Neural progenitor cell (in vitro differentiated cells): ENCODE results near the gene ITGAD. TPM values are rescaled to one million over a fixed set of nuclear protein-coding genes. Genes with fewer than 3 reads are reported as not detected.

Source experiments
- DNase-seq: peaks from one replicate; pipeline ENCODE4 v3.0.0-alpha.2; 2016; ENCODE audit warnings: low spot score
- H2AFZ ChIP-seq: fragments of 200-600 bp; sonication (generic); replicated peaks from 2 replicates; pipeline ENCODE4 v1.6.1; 2016; ENCODE audit warnings: antibody characterized with exemption
- H3F3A ChIP-seq: fragments of 200-600 bp; sonication (generic); 2 replicates; pipeline ENCODE4 v1.6.1; 2016; ENCODE audit warnings: antibody characterized with exemption, low read depth
- H3K27ac ChIP-seq: fragments of 200-600 bp; sonication (generic); 2 replicates; pipeline ENCODE4 v1.5.1; 2016; ENCODE audit warnings: mild to moderate bottlenecking
- H3K27me3 ChIP-seq: fragments of 200-600 bp; sonication (generic); 2 replicates; pipeline ENCODE4 v1.6.1; 2016; ENCODE audit warnings: mild to moderate bottlenecking, moderate library complexity
- H3K36me3 ChIP-seq: fragments of 200-600 bp; sonication (generic); 2 replicates; pipeline ENCODE4 v1.5.1; 2016
- H3K4me1 ChIP-seq: fragments of 200-600 bp; sonication (generic); 2 replicates; pipeline ENCODE4 v1.6.1; 2016; ENCODE audit warnings: mixed run types
- H3K4me2 ChIP-seq: fragments of 200-600 bp; sonication (generic); 2 replicates; pipeline ENCODE4 v1.6.1; 2016
- H3K4me3 ChIP-seq: fragments of 200-600 bp; sonication (generic); 2 replicates; pipeline ENCODE4 v1.5.1; 2016
- H3K79me2 ChIP-seq: fragments of 200-600 bp; sonication (generic); 2 replicates; pipeline ENCODE4 v1.6.1; 2016; ENCODE audit warnings: low read depth
- H3K9ac ChIP-seq: fragments of 200-600 bp; sonication (generic); 2 replicates; pipeline ENCODE4 v1.6.1; 2016
- H3K9me3 ChIP-seq: fragments of 200-600 bp; sonication (generic); 2 replicates; pipeline ENCODE4 v1.5.1; 2016; ENCODE audit warnings: low read depth
- H4K20me1 ChIP-seq: fragments of 200-600 bp; sonication (generic); 2 replicates; pipeline ENCODE4 v1.6.1; 2016; ENCODE audit warnings: low read depth
- H3K27ac Mint-ChIP-seq: 3 replicates; pipeline ENCODE4 v1.8.0; 2021; ENCODE audit warnings: mixed read lengths
- H3K27me3 Mint-ChIP-seq: 2 replicates; pipeline ENCODE4 v1.8.0; 2022; ENCODE audit warnings: low read depth, mild to moderate bottlenecking, inconsistent platforms, moderate library complexity, mixed read lengths; ENCODE audit not compliant: insufficient read depth
- H3K36me3 Mint-ChIP-seq: 3 replicates; pipeline ENCODE4 v1.8.0; 2021; ENCODE audit warnings: mixed read lengths
- H3K4me1 Mint-ChIP-seq: 3 replicates; pipeline ENCODE4 v1.8.0; 2021; ENCODE audit warnings: mixed read lengths
- H3K4me3 Mint-ChIP-seq: 3 replicates; pipeline ENCODE4 v1.8.0; 2021; ENCODE audit warnings: mild to moderate bottlenecking, moderate library complexity, mixed read lengths
- H3K9me3 Mint-ChIP-seq: 3 replicates; pipeline ENCODE4 v1.8.0; 2020; ENCODE audit warnings: mixed read lengths
- EZH2 ChIP-seq: fragments of 200-600 bp; sonication (generic); IDR thresholded peaks from 2 replicates; pipeline ENCODE4 v1.6.1; 2017; ENCODE audit warnings: antibody characterized with exemption, mild to moderate bottlenecking, moderate library complexity
- EZH2phosphoT487 ChIP-seq: fragments of 200-600 bp; sonication (generic); IDR thresholded peaks from 2 replicates; pipeline ENCODE4 v1.6.1; 2017; ENCODE audit warnings: antibody characterized with exemption
- total RNA-seq: library from RNA; depleted of rRNA; stranded (reverse); fragments of >200 nt; gene quantifications from 2 replicates; pipeline ENCODE4 v1.2.3, GENCODE V29; 2015; ENCODE audit warnings: low replicate concordance
- TF ChIP-seq, protein P1 (sequence below): fragments of 200-600 bp; sonication (generic); IDR thresholded peaks from 2 replicates; pipeline ENCODE4 v1.5.1; 2017; ENCODE audit warnings: antibody characterized with exemption, mild to moderate bottlenecking

ITGAD gene
- total RNA-seq, 1 donor from 2014 or later, result not detected

DNA sequence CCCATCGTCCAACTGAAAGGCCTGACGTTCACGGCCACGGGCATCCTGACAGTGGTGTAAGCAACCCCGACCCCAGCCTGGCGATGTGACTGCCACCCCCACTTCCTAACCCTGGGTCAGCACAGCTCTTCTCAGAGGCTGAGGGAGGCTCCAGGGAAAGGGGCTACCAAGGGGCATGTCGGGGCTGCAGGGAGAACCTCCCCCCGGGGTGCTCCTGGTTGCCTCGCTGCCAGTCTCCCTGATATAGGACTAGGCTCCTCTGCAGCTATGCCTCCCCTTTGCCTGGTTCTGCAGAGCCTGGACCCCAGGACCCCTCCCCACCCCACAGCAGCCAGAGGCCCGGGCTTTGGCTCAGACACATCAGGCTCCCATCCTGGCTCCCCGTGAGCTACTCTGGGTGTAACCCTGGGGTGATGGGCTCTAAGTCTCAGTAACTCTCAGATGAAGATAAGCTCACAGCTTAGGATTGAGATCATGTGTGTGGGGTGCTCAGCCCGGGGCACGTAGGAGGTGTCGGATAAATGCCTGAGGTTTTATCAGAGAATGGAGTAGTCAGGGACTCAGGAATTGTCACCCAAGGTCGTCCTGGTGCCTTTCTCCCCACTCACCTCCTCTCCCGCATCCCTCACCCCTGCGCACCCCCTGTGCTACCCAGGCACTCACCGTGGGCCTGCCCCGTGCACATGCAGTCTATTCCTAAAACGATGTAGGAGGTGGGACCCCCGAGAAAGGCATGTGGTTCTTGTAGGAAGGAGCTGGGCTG, 10.6 kb downstream of the ITGAD start:
- no peak overlapping the region for H3K4me3 Mint-ChIP-seq
- H3K36me3 Mint-ChIP-seq, result no peaks in the 10 kb centered on the region
- Histone ChIP-seq H2AFZ (no peak overlapping the region), H3K27ac (no peak overlapping the region), H3K4me1 (no peaks in the 10 kb centered on the region), H3K9ac (no peak overlapping the region), H3K79me2 (no peaks in the 10 kb centered on the region), H3K27me3 (no peaks in the 10 kb centered on the region), H3K4me2 (no peak overlapping the region), H3K4me3 (no peak overlapping the region), H3K9me3 (no peaks in the 10 kb centered on the region), H4K20me1 (no peaks in the 10 kb centered on the region), H3K36me3 (no peaks in the 10 kb centered on the region), H3F3A (no peaks in the 10 kb centered on the region)
- no peak for DNase-seq
- H3K9me3 Mint-ChIP-seq, result peaks cover 7% of the 10 kb centered on the region
- H3K27me3 Mint-ChIP-seq, result peaks cover 4% of the 10 kb centered on the region
- TF ChIP-seq, protein P1, sequence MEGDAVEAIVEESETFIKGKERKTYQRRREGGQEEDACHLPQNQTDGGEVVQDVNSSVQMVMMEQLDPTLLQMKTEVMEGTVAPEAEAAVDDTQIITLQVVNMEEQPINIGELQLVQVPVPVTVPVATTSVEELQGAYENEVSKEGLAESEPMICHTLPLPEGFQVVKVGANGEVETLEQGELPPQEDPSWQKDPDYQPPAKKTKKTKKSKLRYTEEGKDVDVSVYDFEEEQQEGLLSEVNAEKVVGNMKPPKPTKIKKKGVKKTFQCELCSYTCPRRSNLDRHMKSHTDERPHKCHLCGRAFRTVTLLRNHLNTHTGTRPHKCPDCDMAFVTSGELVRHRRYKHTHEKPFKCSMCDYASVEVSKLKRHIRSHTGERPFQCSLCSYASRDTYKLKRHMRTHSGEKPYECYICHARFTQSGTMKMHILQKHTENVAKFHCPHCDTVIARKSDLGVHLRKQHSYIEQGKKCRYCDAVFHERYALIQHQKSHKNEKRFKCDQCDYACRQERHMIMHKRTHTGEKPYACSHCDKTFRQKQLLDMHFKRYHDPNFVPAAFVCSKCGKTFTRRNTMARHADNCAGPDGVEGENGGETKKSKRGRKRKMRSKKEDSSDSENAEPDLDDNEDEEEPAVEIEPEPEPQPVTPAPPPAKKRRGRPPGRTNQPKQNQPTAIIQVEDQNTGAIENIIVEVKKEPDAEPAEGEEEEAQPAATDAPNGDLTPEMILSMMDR, result no peak
- TF ChIP-seq EZH2phosphoT487 (no peak), EZH2 (no peak)
- H3K4me1 Mint-ChIP-seq, result no peaks in the 10 kb centered on the region
- no peak overlapping the region for H3K27ac Mint-ChIP-seq

DNA sequence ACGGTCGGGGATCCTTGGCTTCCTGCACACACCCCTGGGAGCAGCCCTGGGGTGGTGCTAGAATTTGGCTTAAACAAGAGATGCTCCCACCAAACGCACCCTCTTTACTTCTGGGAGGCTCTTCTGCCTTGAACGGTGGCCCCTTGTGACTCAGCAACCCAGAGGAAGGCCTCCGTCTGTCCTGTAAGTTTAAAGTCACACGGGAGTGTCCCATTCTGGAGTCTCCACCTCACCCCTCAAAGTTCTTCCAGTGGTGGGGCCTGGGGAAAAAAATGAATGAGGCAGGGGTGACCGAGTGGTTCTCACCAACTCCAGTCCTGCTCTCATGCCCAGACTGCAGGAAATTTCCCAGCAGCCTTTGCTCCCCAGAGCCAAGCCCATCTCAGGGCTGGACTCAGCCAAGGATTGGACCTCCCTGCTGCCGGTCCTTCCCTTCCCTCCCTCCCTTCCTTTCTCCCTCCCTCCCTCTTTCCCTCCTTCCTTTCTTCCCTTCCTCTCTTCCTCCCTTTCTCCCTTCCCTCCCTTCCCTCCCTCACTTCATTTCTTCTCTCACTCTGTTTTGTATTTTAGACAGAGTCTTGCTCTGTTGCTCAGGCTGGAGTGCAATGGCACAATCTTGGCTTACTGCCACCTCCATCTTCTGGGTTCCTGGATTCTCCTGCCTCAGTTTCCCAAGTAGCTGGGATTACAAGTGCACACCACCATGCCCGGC, 11.4 kb downstream of the ITGAD start:
- Histone ChIP-seq H3K79me2 (no peaks in the 10 kb centered on the region), H4K20me1 (no peaks in the 10 kb centered on the region), H3K9me3 (no peaks in the 10 kb centered on the region), H3K4me1 (no peaks in the 10 kb centered on the region), H3K27ac (no peak overlapping the region), H3F3A (no peaks in the 10 kb centered on the region), H2AFZ (no peak overlapping the region), H3K4me3 (no peak overlapping the region), H3K4me2 (no peak overlapping the region), H3K27me3 (no peaks in the 10 kb centered on the region), H3K36me3 (no peaks in the 10 kb centered on the region), H3K9ac (no peak overlapping the region)
- H3K27me3 Mint-ChIP-seq, result peaks cover 4% of the 10 kb centered on the region
- H3K4me3 Mint-ChIP-seq, result no peak overlapping the region
- H3K27ac Mint-ChIP-seq, result no peak overlapping the region
- no peaks in the 10 kb centered on the region for H3K36me3 Mint-ChIP-seq
- DNase-seq, result no peak
- no peaks in the 10 kb centered on the region for H3K4me1 Mint-ChIP-seq
- TF ChIP-seq EZH2phosphoT487, result no peak
- no peak for TF ChIP-seq EZH2
- TF ChIP-seq, protein P1, result no peak
- no peaks in the 10 kb centered on the region for H3K9me3 Mint-ChIP-seq

DNA sequence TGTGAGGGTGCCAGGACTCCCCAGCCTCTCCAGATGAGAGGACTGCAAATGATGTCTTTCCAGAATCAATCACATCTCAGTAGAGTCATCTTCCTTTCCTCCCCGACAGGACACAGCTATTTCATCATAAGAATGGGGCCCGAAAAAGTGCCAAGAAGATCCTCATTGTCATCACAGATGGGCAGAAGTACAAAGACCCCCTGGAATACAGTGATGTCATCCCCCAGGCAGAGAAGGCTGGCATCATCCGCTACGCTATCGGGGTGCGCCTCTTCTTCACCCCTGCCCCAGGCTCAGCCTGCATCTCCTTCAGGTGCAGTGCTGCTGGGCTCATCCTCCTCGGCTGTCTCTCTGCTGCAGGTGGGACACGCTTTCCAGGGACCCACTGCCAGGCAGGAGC, 14.3 kb downstream of the ITGAD start:
- Mint-ChIP-seq H3K27ac (no peak overlapping the region), H3K4me3 (no peak overlapping the region), H3K9me3 (no peaks in the 10 kb centered on the region), H3K36me3 (no peaks in the 10 kb centered on the region), H3K27me3 (peaks cover 4% of the 10 kb centered on the region), H3K4me1 (no peaks in the 10 kb centered on the region)
- H2AFZ ChIP-seq, result no peak overlapping the region
- H3K27me3 ChIP-seq, result no peaks in the 10 kb centered on the region
- H3K79me2 ChIP-seq, result no peaks in the 10 kb centered on the region
- H3K4me3 ChIP-seq, result no peak overlapping the region
- DNase-seq, result no peak
- no peak overlapping the region for H3K27ac ChIP-seq
- no peaks in the 10 kb centered on the region for H3F3A ChIP-seq
- no peak overlapping the region for H3K4me2 ChIP-seq
- TF ChIP-seq EZH2 (no peak), EZH2phosphoT487 (no peak)
- TF ChIP-seq, protein P1, result no peak
- no peaks in the 10 kb centered on the region for H3K36me3 ChIP-seq
- no peaks in the 10 kb centered on the region for H4K20me1 ChIP-seq
- H3K4me1 ChIP-seq, result no peaks in the 10 kb centered on the region
- no peak overlapping the region for H3K9ac ChIP-seq
- no peaks in the 10 kb centered on the region for H3K9me3 ChIP-seq
